Stimulated activated CD8-positive, alpha-beta memory T cell treated with anti-CD3 and anti-CD28 coated beads, Interleukin-15, amount 100 ng/mL, for 48 hours (primary cell): ENCODE measurements around the gene PTOV1.
A peak's percentile ranks its signal among the peaks of the same experiment; 100 is the strongest.
"Not testable (repeated sequence)": the region's sequence is repeated elsewhere in the genome, so short reads cannot be mapped to it uniquely, and the experiment has no call there.

Experiments
- DNase-seq, 2 donors: peaks; one replicate each; pipeline ENCODE4 v3.0.0-alpha.2; 2020; ENCODE audit warnings: low read depth in 2 of 2

The PTOV1 gene

DNA sequence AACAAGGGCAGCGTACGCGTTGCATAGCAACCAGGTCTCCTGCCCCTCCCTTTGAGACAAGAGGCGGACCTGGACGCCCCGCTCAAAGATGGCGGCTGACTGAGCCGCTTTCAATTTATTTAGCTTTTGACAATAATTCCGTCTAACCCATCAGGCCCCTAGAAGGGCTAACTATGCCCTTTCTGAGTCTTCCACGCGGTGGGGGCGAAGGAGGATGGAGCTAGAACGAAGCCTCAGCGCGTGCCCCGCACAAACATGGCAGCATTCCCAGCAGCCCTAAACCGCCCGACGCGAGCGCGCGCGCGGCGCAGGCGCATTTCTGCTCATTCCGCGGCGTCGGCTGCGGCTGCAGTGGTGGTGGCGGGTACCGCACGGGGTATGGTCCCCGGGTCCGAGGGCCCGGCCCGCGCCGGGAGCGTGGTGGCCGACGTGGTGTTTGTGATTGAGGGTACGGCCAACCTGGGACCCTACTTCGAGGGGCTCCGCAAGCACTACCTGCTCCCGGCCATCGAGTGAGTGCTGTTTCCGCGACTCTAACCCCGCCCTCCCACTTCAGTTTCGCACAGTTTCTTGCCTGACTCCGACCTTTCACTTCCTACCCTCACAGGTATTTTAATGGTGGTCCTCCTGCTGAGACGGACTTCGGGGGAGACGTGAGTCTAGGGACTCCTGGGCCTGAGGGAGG lies 32.9 kb upstream of the PTOV1 start, which contains the start of gene MED25:
Gene MED25 (plus strand): TSS at position 326 of the 685 bp plus-strand sequence. CDS start 53 bp downstream, at position 379.
- DNase-seq: peak; percentile 76 to 82

DNA sequence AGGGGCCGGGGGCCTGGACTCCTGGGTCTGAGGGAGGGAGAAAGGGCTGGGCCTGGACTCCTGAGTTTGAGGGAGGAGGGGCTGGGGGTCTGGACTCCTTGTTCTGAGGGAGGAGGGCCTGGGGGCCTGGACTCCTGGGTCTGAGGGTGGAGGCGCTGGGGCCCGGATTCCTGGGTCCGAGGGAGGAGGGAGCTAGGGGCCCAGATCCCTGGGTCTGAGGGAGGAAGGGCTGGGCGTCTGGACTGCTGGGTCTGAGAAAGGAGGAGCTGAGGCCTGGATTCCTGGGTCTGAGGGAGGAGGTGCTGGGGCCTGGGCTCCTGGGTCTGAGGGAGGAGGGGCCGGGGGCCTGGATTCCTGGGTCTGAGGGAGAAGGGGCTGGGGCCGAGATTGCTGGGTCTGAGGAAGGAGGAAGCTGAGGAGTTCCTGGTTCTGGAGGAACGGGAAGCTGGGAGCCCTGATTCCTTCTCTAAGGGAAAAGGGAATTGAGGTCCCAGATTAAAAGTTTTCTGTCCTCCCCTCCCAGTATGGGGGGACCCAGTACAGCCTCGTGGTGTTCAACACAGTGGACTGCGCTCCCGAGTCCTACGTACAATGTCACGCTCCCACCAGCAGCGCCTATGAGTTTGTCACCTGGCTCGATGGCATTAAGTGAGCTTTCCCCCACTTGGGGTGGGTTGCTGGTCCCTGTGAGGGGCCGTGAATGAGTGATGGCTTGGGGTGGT lies 32.1 kb upstream of the PTOV1 start:
- no peak for DNase-seq

DNA sequence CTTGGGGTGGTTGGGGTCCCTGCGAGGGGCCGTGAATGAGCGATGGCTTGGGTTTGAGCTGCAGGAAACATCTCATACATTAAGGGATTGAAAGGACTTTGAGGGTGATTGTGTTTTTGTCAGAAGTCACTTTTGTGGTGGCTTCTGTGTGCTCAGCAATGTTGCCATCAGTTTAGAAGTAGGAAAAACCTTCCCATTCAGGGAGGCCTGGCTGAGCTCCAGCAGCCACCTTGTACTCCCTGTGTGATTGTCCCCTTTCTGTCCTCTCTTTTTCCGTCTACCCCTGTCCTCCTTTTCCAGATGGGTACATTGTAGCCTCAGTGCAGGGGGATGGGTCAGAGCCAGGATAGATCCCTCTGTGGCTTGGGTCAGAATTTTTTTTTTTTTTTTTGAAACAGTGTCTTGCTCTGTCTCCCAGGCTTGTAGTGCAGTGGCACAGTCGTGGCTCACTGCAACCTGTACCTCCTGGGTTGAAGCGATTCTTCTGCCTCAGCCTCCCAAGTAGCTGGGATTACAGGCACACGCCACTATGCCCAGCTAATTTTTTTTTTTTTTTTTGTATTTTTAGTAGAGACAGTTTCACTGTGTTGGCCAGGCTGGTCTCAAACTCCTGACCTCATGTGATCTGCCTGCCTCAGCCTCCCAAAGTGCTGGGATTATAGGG lies 31.4 kb upstream of the PTOV1 start:
- DNase-seq: not testable (repeated sequence)

DNA sequence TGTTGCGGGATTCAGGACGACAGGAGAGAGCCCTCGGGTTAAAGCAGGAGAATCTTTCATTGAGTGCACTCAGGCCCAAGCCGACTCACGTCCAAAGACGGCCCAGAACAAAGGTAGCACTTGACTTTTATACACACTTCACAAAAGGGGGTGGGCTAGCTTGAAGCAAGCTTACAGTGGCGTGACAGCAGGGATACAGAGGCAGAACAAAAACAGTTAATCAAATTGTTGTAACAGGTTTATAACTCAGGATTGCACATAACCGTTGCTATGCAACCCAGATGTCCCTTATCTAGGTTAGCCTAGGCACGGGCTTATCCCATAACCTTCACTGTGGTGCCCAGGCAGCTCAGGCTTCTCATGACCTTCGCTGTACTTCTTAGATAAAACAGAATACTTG lies 30.8 kb upstream of the PTOV1 start:
- no peak for DNase-seq

DNA sequence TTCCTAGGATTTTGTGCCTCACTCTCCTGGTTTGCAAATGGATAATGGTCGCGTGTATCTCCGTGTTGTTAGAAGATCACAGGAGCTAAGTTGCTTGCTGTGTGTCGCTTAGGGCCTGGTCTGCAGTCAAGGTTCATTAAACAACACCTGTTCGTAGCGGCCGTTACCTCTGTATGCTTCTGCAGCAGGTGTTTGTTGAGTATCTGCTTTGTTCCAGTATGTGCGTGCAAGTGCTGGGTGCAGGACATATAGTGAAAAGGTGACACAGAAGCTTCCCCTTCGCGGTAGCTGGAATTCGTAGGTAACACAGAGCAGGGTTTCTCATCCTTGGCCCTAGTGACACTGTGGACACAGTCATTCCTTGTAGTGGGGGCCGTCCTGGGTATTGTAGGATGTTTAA lies 27.5 kb upstream of the PTOV1 start:
- DNase-seq: no peak

DNA sequence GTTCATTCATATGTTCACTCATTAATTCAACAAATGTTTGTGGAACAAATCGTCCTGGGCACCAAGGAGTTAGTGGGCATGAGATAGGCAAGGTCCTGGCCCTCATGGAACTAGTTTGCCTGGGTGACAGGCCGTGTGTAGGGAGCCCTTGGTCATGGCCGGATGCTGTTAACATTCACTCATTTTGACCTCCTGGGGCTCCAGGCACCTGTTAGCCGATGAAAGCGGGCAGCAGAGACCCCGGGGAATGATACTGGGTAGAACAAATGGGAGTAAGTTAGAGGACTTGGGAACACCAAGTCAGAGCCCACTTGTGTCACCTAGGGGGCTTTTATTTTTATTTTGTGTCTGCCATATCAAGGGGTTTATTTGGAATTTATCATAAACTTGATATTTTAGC lies 26.3 kb upstream of the PTOV1 start:
- DNase-seq: no peak

DNA sequence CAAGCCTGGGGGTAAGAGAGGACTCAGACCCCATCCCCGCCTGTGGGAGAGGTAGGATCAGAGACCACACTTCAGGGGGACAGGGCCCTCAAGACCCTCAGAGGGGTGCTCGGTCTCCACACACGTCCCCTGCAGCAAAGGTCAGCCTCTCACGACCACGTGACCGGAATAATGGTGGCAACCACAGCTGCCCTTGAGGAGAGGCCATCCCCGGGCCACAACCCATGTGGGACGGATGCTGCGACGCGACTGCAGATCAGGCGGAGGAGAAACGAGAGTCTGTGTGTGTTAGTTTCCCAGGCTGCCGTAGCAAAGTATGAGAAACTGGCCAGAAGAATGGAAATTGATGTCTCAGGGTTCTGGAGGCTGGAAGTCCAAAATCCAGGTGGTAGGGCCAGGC lies 23.9 kb upstream of the PTOV1 start:
- no peak for DNase-seq

DNA sequence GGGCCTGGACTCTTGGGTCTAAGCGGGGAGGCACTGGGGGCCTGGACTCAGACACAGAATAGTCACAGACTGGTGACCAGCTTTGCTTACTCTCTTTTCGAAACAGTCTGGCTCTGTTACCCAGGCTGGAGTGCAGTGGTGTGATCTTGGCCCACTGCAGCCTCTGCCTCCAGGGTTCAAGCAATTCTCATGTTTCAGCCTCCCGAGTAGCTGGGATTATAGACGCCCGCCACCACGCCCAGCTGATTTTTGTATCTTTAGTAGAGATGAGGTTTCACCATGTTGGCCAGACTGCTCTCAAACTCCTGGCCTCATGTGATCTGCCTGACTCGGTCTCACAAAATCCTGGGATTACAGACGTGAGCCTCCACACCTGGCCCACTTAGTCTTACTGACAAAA lies 21.8 kb upstream of the PTOV1 start:
- no peak for DNase-seq

DNA sequence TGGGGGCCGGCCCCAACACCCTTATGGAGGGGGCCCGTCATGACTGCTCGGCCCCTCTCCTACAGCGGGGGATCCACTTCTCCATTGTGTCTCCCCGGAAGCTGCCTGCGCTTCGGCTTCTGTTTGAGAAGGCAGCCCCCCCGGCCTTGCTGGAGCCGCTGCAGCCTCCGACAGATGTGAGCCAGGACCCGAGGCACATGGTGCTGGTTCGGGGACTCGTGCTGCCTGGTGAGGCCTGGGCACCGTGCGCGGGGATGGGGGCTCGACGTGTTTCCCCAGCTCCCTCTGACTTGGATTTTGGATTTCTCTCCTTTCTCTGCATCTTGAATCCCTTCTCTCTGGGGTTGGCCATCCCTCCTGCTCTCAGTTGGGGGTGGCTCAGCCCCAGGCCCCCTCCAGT lies 21.2 kb upstream of the PTOV1 start:
- no peak for DNase-seq

DNA sequence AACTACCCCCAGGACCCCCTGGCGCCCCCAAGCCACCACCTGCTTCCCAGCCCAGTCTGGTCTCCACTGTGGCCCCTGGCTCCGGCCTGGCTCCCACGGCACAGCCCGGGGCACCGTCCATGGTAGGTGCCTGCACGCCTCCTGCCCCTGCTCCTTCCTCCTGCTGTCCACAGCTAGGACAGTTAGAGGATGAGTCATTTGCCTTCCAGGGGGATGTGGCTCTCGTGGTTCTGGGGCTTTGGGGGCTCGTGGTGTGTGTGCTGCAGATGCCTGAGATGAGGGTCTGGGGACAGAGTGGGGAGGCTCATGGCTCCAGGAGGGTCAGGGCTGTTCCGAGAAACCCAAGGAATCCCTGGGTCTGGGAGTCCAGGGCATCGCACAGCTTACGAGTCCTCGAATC lies 20.2 kb upstream of the PTOV1 start:
- DNase-seq: no peak

DNA sequence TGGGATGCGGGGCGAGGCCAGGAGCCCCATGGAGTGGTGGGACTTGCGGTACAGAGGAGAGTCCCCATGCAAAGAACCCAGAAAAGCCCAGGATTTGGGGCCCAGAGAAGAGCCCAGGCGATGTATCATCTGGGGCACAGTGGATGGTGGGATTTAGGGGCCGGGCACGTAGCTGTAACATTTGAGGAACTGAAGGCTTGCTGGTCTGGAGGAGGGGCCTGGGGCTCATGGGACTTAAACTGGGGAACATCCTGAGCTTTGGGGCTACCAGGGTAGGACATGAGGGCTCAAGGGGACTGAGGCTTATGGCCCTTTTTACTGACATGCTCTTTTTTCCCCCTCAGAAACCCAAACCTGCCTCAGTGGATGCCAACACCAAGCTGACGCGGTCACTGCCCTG lies 19.4 kb upstream of the PTOV1 start:
- no peak for DNase-seq

DNA sequence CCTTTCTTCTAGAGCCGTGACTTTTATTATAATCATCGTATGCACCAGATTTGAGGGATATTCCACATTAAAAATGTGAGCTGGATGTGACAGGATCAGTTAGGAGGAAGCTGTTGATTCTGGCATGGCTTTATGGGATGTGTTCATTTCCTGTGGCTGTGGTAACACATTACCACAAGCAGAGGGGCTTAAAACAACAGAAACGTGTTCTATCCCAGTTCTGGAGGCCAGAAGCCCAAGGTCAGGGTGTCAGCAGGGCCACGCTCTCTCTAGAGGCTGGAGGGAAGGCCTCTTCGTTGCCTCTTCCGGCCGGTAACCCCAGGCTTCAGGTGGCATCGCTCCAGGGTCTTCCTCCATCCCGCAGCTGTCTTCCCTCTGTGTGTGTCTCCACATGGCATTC lies 18.4 kb upstream of the PTOV1 start:
- DNase-seq: no peak

DNA sequence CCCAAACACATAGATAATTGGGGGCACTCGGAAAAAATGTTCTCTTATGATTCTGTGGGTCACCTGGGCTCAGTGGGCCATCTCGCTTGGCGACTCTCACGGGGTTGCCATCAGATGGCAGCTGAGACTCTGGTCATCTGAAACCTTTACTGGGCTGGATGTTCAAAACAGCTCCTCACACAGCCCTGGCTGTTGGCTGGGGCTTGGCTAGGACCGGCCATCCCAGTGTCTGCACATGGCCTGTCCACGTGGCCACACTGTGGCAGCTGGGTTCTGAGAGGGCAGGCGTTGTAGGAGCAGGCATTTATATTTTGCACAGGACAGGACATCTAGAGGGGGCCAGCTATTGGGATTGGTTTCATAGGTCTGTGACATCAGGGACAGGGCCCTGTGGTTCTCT lies 17.4 kb upstream of the PTOV1 start:
- no peak for DNase-seq

DNA sequence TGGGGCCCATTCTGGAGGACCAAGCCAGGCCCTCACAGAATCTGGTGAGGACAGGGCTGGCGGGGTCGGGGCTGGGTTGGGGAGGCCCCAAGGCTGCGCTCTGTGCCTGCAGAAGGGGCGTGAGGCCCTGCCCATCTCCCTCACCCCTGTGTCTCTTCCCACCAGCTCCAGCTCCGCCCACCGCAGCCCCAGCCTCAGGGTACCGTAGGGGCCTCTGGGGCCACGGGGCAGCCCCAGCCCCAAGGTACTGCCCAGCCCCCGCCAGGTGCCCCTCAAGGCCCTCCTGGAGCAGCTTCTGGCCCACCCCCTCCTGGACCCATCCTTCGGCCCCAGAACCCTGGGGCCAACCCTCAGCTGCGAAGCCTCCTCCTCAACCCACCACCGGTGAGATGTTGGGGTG lies 15.4 kb upstream of the PTOV1 start:
- DNase-seq: no peak

DNA sequence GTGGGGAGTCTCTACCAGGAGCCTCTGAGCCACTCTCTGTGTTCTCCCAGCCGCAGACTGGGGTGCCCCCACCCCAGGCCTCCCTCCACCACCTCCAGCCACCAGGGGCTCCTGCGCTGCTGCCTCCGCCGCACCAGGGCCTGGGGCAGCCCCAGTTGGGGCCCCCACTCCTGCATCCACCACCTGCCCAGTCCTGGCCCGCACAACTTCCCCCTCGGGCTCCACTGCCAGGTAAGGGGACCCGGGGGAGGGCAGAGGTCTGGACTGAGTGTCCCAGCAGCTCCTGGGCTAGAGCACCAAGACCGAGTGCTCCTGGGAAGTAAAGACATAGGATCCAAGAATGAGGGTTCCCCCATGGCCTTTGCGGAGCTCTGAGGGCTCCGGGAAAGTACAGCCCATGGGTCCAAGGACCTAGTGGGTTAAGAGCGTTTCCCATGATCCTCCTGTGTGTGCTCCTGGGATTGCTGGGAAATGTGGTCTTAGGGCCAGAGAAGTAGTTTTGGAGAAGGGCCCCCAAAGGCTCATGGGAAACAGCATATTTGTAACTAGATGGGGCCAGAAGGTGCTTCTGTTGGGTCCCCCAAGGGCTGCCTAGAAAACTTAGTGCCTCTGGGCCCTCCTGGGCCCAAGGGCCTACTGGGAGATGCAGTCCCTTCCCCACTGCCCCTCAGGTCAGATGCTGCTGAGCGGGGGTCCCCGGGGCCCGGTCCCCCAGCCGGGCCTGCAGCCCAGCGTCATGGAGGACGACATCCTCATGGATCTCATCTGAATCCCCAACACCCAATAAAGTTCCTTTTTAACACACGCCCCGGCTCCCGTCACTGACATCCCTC lies 14.6 kb upstream of the PTOV1 start:
- no peak for DNase-seq

DNA sequence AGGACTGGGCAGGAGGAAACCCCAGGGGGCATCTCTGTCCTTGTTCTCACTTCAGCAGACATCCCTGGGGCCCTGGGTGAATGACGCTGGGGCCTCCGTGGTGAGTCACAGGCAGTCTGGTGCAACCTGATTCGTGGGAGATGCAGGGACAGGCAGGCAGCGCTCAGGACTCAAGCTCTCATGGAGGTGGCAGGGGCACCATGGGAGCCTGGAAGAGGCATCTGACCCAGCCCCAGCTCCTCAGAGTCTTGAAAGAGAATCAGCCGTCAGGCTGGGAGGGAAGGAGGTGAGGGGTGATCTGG lies 14.0 kb upstream of the PTOV1 start:
- DNase-seq: no peak

DNA sequence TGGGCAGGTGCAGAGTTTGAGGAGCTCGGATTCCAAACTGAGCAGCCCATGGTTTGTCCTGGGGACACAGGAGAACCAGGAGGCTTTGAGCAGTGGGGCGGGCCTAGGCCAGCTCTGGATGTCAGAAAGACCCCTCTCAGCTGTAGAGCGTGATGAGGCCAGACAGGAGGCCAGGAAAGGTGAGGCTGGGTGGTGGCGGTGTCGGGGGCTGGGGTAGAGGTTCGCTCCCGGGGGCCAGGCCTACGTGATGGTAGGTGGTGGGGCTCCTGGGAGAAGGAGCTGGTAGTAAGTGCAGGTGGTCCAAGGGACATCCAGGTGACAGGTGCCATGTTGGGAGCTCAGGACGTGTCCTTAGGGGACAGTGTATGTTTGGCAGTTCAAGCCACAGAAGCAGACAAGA lies 13.5 kb upstream of the PTOV1 start:
- no peak for DNase-seq

DNA sequence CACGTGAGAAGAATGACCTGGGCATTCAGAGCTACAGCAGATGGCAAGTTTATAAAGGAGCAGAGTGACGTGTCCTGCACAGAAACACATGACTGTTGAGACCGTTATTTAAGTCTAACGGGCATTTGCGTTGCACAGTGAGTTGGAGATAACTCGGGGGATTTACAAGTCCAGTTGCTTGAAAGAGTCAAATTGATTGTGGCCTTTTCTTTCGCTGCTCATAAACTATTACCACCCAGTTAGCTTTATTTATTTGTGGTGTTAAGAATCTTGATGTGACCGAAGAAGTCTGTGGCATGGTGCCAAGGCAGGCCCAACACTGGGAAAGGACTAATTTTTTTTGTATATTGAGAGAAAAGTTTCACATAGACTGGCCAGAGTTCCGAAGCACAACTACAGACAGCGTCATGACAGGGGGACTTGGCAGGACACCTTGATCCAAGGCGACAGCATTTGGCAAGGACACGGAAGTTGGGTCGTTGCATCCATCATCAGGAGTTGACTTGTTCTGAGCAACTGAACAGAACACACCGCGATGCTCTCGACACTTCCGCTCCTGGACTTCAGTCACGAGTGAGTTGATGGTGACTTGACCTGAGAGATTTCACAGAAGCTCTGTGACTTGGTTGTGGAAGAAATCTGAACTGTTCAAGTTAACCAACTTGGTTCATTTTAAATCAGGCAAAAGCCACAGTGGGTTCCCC lies 11.9 kb upstream of the PTOV1 start:
- no peak for DNase-seq

DNA sequence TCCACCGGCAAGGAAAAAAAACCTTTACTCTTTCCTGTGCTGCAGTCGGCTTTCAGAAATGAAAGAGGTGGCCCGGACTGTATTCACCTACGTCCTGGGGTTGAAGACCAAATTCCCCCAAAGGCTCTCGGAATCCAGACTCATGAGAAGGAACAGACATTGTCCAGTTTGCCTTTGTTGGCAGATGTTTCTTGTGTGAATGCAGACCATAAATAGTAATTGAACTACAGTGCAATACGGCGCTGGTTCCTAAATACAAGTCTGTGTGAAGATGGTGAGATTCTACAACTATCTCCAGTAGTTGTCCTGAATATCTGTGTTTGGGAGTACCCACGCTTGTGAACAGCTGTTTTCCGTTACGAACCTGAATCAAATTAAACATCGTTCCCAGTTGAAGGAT lies 11.2 kb upstream of the PTOV1 start:
- no peak for DNase-seq

DNA sequence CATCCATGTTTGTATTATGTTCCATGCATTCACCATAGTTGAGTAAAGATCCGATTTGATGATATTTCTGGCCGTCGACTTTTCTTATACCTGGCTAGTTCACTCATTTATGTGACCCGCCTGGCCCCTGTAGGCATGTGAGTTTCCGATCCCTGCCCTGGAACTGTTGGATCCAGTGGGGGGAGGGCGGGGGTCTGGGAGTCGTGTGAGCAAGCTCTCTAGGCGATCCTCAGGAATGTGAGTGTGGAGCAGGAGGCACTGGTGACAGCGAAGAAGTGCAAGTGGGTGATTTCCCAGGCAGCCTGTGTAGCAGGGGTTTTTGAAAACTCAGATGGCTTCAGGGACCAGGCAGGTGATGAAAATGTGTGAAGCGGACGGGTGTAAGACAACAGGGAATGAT lies 10.6 kb upstream of the PTOV1 start:
- no peak for DNase-seq

DNA sequence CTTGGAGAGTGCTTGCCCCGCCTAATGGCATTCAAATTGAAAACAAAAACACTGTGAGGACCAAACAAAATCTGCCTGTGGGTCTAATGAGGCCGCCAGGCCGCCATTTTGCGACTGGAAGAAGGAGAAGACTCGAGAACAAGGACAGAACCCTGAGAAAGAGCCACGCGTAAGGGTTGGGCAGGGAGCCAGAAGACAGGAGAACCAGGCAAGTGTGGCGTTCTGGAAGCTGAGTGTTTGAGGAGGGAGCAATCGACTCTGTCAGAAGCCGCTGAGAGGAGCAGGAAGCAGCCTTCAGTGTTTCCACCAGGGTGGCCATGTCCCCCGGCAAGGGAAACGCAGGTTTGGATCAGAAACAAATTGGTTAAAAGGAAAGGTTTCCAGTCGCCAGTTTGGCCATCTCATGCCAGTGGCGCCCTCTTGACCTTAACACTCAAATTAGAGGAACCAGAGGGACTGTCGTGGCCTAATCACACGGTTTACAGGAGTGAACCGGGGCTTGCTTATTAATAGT lies 10.2 kb upstream of the PTOV1 start:
- no peak for DNase-seq

DNA sequence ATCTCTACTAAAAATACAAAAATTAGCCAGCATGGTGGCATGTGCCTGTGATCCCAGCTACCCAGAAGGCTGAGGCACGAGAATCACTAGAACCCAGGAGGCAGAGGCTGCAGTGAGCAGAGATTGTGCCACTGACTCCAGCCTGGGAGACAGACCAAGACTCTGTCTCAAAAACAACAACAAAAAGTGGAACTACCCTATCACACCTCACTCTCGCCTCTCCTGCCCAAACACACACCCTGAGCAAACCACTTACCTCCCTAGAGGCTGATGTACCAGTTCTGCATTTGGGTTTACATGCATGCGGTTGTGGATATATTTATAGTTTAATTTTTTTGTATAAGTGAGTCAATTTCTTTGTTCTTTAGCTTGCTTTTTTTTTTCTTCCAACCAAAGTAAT lies 7.7 kb upstream of the PTOV1 start:
- DNase-seq: no peak
